ENCODE results near the gene LMBR1L.
A peak's percentile ranks its signal among the peaks of the same experiment; 100 is the strongest.

Gene LMBR1L, protein sequence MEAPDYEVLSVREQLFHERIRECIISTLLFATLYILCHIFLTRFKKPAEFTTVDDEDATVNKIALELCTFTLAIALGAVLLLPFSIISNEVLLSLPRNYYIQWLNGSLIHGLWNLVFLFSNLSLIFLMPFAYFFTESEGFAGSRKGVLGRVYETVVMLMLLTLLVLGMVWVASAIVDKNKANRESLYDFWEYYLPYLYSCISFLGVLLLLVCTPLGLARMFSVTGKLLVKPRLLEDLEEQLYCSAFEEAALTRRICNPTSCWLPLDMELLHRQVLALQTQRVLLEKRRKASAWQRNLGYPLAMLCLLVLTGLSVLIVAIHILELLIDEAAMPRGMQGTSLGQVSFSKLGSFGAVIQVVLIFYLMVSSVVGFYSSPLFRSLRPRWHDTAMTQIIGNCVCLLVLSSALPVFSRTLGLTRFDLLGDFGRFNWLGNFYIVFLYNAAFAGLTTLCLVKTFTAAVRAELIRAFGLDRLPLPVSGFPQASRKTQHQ

DNA sequence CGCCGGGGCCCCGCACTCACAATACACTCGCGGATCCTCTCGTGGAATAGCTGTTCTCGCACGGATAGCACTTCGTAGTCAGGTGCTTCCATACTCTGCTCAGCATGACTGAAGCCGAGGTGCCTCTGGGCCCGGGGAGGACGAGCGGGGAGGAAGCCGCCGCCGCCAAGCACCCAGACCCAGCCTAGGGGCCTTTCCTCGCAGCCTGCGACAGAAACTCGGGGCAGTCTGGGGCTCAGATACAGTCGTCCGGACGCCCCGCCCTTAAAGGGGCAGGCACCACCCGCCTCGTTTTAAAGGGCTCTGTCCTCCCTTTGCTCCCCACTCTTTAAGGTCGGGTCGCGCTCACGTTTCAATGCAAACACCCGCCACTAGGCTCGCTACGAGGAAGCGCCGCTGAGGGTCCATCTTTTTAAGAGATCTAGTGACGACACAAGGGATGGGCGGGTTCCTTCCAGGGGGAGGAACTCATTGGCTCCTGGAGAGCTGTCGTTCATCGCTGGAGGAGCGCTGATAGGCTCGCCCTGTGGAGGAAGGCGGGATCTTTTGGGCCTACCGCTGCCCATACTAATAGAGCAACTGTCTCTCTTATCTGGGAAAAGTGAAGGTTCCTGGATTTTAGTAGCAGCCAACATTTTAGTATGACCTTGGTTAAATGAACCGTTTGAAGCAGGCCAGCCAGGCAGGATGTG, at the start of gene LMBR1L:
LMBR1L (minus strand) TSS at position 384 of the 692 bp plus-strand sequence; CDS start at position 92, 292 bp downstream.
- TF ChIP-seq GATA3 (IDR thresholded peaks at IDR 0.05; ENCODE audit: low read depth, low read length): no peak
- TF ChIP-seq GATA2 (IDR thresholded peaks at IDR 0.05; ENCODE audit: low read depth, low read length): peak; percentile 66

DNA sequence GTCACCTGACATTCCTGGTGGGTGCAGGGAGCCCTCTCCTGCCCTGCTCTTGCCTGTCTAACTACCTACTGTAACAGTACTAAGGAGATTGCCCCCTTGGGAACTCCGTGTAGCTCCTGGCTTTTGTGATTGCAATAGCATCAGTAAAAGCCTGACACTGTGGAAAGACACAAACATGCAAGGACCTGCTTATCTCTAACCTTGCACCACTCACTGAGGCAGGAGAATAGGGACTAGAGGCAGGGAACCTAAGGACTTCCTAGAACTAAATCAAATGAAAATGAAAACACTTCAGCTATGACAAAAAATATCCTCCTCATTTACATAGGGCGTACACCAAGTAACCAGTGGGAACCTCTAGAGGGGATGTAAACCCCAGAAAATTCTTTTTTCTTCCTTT, 49.8 kb upstream of the LMBR1L start:
- TF ChIP-seq GATA3 (IDR thresholded peaks at IDR 0.05; ENCODE audit: low read depth, low read length) (no peak), GATA2 (IDR thresholded peaks at IDR 0.05; ENCODE audit: low read depth, low read length) (no peak)

DNA sequence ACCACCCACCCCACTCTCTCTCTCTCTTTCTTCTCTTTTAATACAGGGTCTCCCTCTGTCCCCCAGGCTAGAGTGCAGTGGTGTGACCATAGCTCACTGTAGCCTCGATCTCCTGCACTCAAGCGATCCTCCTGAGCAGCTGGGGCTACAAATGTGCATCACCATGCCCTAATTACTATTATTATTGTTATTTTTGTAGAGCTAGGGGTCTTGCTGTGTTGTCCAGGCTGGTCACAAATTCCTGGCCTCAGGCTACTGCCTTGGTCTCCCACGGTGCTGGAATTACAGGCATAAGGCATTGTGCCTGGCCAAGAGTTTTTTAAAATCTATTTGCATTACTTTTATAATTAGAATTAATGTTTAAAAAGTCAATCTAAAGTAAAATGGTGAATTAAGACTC, 43.6 kb upstream of the LMBR1L start:
- no peak for TF ChIP-seq GATA2 (IDR thresholded peaks at IDR 0.05; ENCODE audit: low read depth, low read length)
- TF ChIP-seq GATA3 (IDR thresholded peaks at IDR 0.05; ENCODE audit: low read depth, low read length): no peak

DNA sequence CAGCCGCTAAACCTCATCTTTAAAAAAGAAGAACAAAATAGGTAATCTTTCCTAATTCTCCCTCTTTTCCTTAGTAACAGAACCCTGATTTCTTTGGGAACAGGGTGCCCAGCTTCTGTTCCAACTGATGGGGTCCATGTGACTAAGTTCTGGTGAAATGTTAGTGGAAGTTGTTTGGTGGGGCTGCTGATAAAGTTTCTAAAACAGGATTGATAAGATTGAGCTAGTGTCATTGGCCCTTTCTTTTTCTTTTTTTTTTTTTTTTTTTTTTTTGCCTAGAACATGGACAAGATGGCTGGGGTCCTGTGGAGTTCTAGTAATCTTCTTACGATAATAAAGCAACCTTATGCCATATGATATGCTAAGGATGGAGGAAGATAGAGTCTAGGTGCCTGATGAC, 36.7 kb upstream of the LMBR1L start:
- TF ChIP-seq GATA2 (IDR thresholded peaks at IDR 0.05; ENCODE audit: low read depth, low read length): no peak
- TF ChIP-seq GATA3 (IDR thresholded peaks at IDR 0.05; ENCODE audit: low read depth, low read length): no peak

DNA sequence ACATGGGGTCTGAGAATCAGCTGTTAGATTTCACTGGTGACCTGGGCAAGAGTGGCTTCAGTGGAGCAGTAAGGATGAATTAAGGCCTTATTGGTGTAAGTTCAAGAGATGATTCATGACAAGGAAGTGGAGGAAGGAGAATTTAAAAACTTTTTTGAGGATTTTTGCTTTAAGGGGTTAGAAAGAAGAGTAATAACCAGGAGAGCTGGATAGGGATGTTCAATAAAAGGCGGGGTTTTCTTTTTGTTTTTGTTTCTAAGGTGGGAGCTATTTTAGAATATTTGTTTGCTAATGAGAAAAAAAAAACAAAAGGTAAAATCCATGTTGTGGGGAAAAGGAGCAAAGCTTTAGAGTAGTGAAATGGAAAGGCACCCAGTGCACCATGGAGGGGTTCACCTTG, 35.8 kb upstream of the LMBR1L start:
- TF ChIP-seq GATA2 (IDR thresholded peaks at IDR 0.05; ENCODE audit: low read depth, low read length): no peak
- no peak for TF ChIP-seq GATA3 (IDR thresholded peaks at IDR 0.05; ENCODE audit: low read depth, low read length)

DNA sequence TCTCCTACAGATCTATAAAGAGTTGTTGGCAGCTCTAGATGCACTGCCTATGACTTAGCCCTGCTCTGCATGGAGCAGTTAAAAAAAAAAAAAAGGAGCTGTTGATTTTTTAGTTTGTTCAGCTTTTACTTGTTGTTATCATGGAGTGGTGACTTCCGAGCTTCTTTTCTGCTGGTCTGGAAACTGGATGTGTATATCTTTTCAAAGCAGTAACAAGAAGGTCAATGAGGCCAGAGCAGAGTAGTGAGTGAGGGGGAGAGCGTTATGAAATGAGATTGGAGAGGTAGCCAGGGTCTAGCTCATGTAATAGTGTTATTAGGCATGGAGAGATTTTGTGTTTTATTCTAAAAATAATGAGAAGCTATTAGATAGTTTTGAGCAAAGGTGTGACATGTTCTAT, 33.7 kb upstream of the LMBR1L start:
- TF ChIP-seq GATA3 (IDR thresholded peaks at IDR 0.05; ENCODE audit: low read depth, low read length) (no peak), GATA2 (IDR thresholded peaks at IDR 0.05; ENCODE audit: low read depth, low read length) (no peak)

DNA sequence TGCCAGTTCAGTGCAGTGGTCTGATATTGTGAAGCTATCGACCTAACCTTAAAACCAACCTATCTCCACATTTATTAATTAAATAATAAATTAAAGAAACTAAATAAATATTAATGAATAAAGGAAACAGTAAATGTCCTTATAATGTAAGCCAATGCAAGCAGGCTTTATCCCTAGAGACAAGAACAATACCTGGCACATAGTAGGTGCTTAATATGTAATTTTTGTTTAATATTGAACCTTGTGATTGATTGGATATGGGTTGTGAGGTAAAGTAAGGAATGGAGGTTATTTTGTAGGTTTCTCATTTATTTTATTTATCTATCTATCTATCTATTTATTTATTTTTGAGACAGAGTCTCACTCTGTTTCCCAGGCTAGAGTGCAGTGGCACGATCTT, 28.4 kb upstream of the LMBR1L start:
- TF ChIP-seq GATA2 (IDR thresholded peaks at IDR 0.05; ENCODE audit: low read depth, low read length) (no peak), GATA3 (IDR thresholded peaks at IDR 0.05; ENCODE audit: low read depth, low read length) (no peak)

DNA sequence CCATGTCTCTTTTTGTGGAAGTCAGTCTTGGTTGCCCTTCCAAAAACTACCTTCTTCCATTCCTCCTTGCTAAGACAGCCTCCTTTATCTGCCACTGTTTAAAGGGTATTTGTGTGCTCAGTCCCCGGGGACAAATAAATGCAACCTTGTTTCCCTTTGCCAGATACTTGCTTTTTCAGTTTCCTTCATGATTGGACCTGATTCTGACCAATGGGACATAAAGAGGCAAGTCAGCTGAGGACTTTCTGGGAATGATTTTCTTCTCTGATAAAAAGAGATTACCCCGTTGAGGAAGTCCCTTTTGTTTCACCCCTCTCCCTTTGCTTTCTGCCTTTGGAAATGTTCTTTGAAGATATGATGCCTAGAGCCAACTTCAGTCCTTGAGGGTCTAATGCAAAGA, 27.9 kb upstream of the LMBR1L start:
- TF ChIP-seq GATA3 (IDR thresholded peaks at IDR 0.05; ENCODE audit: low read depth, low read length) (no peak), GATA2 (IDR thresholded peaks at IDR 0.05; ENCODE audit: low read depth, low read length) (no peak)

DNA sequence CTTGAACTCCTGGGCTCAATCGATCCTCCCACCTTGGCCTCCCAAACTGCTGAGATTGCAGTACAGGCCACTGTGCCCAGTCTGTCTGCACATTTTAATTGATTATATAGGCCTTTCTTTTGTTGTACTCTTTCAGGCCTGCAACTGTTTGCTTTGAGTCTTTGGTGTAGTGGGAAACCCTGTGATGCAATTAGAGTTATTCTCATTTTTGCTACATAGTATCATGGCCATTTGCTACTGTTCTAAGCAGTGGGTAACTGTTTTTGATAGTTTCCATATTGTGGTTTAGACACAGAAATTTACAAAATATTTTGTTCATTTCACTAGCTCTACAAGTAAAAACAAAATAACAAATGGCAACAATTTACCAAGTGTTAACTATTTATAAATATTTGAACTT, 26.8 kb upstream of the LMBR1L start:
- TF ChIP-seq GATA3 (IDR thresholded peaks at IDR 0.05; ENCODE audit: low read depth, low read length): no peak
- no peak for TF ChIP-seq GATA2 (IDR thresholded peaks at IDR 0.05; ENCODE audit: low read depth, low read length)

DNA sequence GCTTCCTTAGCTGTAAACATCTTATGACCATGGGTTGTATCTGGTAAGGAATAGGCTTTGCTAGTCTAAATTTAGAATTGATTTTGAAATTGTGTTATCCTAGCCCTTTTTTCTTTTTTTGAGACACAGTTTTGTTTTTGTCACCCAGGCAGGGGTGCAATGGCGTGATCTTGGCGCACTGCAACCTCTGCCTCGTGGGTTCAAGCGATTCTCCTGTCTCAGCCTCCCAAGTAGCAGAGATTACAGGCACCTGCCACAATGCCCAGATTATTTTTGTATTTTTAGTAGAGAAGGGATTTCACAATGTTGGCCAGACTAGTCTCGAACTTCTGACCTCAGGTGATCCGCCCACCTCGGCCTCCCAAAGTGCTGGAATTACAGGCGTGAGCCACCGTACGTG, 22.9 kb upstream of the LMBR1L start:
- TF ChIP-seq GATA3 (IDR thresholded peaks at IDR 0.05; ENCODE audit: low read depth, low read length) (no peak), GATA2 (IDR thresholded peaks at IDR 0.05; ENCODE audit: low read depth, low read length) (no peak)

DNA sequence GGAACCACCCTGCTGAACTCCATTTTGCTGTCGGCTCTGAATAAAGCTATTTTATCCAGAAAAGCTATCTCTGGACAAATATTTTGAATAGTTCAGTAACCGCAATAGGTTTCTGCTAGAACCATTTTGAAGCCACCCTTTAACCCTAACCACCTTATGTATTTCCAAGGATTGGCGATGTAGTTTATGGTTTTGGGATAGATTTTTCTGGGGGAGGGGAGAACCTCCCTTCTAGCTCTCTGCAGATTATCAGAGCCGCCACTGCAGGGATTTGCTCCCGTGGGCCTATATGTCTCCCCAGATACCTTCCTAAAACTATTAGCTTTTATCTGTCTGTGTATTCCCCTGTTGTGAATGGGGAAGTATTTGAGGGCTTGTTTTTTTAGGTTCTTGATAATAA, 22.4 kb upstream of the LMBR1L start:
- no peak for TF ChIP-seq GATA3 (IDR thresholded peaks at IDR 0.05; ENCODE audit: low read depth, low read length)
- no peak for TF ChIP-seq GATA2 (IDR thresholded peaks at IDR 0.05; ENCODE audit: low read depth, low read length)

DNA sequence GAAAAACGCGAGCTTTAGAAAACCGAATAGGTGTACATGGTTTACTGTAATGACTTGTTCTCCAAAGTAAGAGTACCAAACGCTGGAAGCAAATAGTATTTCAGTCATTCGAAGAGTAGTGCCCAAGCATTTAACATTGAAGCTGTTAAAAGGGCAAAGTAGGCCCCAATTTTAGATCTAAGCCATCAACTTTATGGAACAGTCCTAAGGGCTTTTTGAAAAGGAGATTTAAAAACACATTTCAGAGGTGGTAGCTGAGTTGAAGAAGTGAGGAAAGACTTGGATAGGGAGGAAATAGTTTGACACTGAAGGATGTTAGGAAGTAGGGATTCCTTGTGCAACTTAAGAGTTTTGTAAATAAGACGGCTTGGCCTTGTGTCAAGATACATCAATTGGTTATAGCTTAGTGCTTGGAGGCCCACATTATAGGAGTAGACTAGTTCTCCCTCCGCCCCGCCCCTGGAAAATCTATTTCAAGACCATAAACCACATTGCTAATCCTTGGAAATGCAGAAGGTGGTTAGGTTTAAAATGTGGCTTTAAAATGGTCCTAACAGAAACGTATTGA, 21.3 kb upstream of the LMBR1L start:
- no peak for TF ChIP-seq GATA3 (IDR thresholded peaks at IDR 0.05; ENCODE audit: low read depth, low read length)
- no peak for TF ChIP-seq GATA2 (IDR thresholded peaks at IDR 0.05; ENCODE audit: low read depth, low read length)

DNA sequence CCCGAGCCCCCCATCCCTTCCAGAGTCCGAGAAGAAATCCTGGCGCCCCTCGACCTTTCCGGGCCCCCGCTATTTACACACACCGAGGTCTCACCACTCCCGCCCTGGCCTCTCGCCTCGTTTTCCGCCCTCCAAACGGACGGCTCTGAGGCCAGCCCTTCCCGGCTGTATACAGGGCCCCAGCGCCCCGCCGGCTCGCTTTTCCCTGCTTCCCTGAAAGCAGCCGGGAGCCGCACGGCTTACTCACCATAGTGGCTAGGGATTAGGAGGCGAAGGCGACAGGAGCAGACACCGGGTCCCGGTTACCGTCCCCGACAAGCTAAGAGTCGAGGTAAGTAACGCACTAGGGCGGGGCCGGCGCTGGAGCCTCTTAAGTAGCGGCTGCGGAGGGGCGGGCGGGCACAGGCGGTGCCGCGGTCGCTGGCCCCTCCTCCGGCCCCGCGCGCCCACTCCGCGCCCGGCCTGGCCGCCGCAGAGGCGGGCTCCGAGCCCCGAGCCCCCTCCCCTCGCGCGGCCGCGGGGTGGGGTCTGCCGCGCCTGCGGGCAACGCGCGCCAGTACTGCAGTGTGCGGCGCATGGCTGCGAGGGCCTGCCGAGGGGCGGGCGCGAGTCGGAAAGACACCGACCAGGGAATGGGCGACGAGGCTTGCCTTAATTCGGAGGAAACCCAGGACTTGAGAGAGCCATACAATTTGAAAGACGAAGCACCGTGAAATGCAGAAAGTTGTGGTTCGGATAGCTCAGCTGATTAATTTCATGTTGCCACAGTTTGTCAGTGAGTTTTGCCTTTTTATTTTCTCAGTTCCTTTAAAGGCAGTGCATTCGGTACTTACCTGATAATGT, 20.6 kb upstream of the LMBR1L start, which contains the start of gene TUBA1B:
TUBA1B (minus strand) TSS at position 345 of the 843 bp plus-strand sequence; CDS start at position 250, 95 bp downstream.
- no peak for TF ChIP-seq GATA3 (IDR thresholded peaks at IDR 0.05; ENCODE audit: low read depth, low read length)
- TF ChIP-seq GATA2 (IDR thresholded peaks at IDR 0.05; ENCODE audit: low read depth, low read length): no peak
